ENCODE data around the gene DCAF5. TPM values are rescaled to one million over a fixed set of nuclear protein-coding genes. Genes with fewer than 3 reads are reported as not detected.

DCAF5 gene
- total and polyA plus RNA-seq, 3 experiments from 2014 or later, result 31.2 to 91.7 (median 32.9) TPM

DNA sequence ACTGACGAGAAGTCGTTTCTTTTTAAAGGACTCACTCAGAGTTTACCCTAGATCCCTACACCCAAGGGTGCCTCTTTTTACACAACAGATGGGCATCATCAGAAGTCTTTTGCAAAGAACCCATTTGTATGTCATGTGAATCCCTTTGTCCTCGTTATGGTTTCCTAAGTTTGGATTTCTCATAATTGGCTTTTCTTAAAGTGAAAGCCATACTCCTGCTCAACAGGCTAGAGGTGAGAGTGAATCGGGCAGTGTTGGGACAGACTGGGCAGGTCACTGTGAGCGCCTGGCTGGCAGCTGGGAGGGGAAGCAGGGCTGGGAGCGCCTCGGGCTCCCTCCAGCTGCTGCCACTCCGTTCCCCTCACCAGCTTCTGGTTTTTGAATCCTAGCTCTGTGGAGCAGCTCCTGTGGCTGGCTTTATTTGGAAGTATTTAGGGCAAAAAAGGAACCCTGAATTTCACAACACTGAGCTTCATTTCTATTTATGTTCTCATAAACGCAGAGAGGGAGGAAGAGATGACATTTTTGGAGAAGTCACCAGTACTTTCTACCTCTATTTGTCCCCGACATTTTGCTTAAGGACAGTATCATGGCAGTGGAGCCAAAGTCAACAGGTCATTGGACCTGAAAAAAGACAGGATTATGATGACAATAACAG is 110.0 kb downstream of the DCAF5 start:
- Mint-ChIP-seq H3K4me3 (no peak overlapping the region), H3K4me1 (peaks cover 0 to 13% (median 3%) of the 10 kb centered on the region in 3 donors), H3K27me3 (peaks cover 22 to 25% of the 10 kb centered on the region in 2 donors), H3K27ac (peak overlapping the region in 1 of 8 donors; percentile 44), H3K9me3 (no peaks in the 10 kb centered on the region), H3K36me3 (no peaks in the 10 kb centered on the region)
- H3K4me1 ChIP-seq (ENCODE audit: insufficient read depth, low read length), result no peaks in the 10 kb centered on the region
- H3K36me3 ChIP-seq (ENCODE audit: insufficient read depth, low read length), result no peaks in the 10 kb centered on the region
- no peak overlapping the region for H3K27ac ChIP-seq (ENCODE audit: low read depth, low read length)
- POLR2A ChIA-PET, result interaction anchor here (0.5 kb wide), 1 partner anchor 26 kb away, joined by 6 read pairs; no protein-coding TSS in a partner anchor
- CTCF ChIA-PET, result no interaction called here
- H3K27me3 ChIP-seq (ENCODE audit: insufficient read depth, low read length, poor library complexity, severe bottlenecking), result no peaks in the 10 kb centered on the region
- no peaks in the 10 kb centered on the region for H3K9me3 ChIP-seq (ENCODE audit: low read length)
- H3K4me3 ChIP-seq (ENCODE audit: low read length), result no peak overlapping the region
- DNase-seq, result no peak

DNA sequence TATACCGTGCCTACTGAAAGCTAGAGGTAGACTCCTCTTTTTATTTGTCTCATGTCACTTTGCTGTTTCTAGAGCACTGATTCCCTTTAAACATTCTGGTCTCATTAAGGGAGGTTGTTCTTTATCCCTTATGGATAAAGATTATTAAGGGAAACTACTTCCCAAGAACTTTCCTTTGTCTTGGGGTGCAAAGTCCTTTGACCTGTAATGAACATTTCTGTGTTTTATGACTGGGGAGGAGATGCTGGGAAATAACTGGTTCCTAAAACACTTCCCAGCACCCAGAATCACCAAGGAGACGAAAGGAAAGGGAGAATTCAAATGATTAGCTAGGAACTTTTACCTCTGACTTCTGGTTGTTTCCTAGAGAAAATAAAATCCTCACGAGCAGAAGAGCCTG is 110.6 kb downstream of the DCAF5 start:
- Histone ChIP-seq H3K36me3 (ENCODE audit: insufficient read depth, low read length) (no peaks in the 10 kb centered on the region), H3K27ac (ENCODE audit: low read depth, low read length) (no peak overlapping the region), H3K9me3 (ENCODE audit: low read length) (no peaks in the 10 kb centered on the region), H3K4me3 (ENCODE audit: low read length) (no peak overlapping the region), H3K27me3 (ENCODE audit: insufficient read depth, low read length, poor library complexity, severe bottlenecking) (no peaks in the 10 kb centered on the region), H3K4me1 (ENCODE audit: insufficient read depth, low read length) (no peaks in the 10 kb centered on the region)
- Mint-ChIP-seq H3K27me3 (peaks cover 29 to 31% of the 10 kb centered on the region in 2 donors), H3K27ac (no peak overlapping the region), H3K4me1 (peaks cover 0 to 13% (median 3%) of the 10 kb centered on the region in 3 donors), H3K9me3 (no peaks in the 10 kb centered on the region), H3K36me3 (no peaks in the 10 kb centered on the region), H3K4me3 (no peak overlapping the region)
- POLR2A ChIA-PET, result no interaction called here
- CTCF ChIA-PET, result no interaction called here
- DNase-seq, result no peak

DNA sequence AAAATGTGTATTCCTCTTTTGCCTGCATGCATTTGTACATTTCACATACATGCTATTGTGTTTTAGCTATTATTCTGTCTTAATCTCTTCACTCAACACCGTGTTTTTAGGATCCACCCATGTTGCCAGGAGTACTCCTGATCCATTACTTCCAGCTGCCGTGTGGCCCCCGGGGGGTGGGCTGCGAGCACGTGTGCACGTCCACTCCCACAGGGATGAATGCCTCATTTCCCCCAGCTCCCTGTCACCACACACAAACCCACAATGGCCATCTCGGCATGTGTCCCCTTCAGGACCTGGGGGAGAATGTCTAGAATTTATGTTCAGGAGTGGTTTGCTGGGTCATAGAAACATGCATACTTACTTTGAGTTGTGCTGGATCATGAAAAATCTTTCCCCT is 111.1 kb downstream of the DCAF5 start:
- Histone ChIP-seq H3K27me3 (ENCODE audit: insufficient read depth, low read length, poor library complexity, severe bottlenecking) (no peaks in the 10 kb centered on the region), H3K36me3 (ENCODE audit: insufficient read depth, low read length) (no peaks in the 10 kb centered on the region), H3K27ac (ENCODE audit: low read depth, low read length) (no peak overlapping the region), H3K4me1 (ENCODE audit: insufficient read depth, low read length) (no peaks in the 10 kb centered on the region), H3K4me3 (ENCODE audit: low read length) (no peak overlapping the region), H3K9me3 (ENCODE audit: low read length) (no peaks in the 10 kb centered on the region)
- Mint-ChIP-seq H3K36me3 (no peaks in the 10 kb centered on the region), H3K9me3 (no peaks in the 10 kb centered on the region), H3K27ac (no peak overlapping the region), H3K4me3 (no peak overlapping the region), H3K27me3 (peaks cover 33 to 37% of the 10 kb centered on the region in 2 donors), H3K4me1 (peaks cover 0 to 13% (median 3%) of the 10 kb centered on the region in 3 donors)
- DNase-seq, result no peak
- CTCF ChIA-PET, result no interaction called here
- POLR2A ChIA-PET, result no interaction called here

DNA sequence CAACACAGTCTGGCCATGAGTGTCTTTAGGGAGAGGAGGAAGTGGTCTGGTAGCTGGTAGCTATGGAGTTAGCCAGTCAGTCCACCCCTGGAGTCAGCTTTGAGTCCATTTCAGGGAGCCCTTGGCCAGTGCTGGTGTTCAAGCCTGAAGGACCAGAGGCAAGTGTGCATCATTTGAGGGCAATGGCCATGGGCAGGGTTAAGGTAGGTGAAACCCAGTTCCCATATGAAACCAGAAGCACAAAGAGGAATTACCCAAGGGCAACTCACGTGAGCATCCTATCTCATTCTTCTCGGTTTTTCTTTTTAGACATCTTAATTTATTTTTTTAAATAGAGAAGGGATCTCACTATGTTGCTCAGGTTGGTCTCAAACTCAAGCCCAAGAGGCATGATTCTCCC is 112.6 kb downstream of the DCAF5 start:
- POLR2A ChIA-PET, result no interaction called here
- H3K4me1 Mint-ChIP-seq, result peaks cover 0 to 13% (median 3%) of the 10 kb centered on the region in 3 donors

DNA sequence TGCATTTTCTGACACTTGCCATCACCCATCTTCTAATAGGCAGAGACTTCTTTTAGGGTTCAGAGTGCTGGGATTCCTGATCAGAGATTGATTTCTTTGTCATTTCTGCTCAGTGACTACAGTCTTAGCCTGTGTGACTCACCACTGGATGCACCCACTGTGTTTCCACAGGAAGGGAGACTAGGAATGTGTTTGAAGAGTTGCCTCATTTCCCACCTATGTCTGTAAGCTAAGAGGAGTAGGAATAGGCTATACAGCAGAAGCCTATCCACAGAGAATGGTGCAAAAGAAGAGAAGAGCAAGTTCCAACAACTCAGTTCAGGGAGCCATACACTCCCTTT is 113.7 kb downstream of the DCAF5 start:
- no peaks in the 10 kb centered on the region for H3K36me3 ChIP-seq (ENCODE audit: insufficient read depth, low read length)
- H3K27ac Mint-ChIP-seq, result peak overlapping the region in 1 of 8 donors; percentile 17
- H3K4me1 Mint-ChIP-seq, result peaks cover 3 to 13% (median 3%) of the 10 kb centered on the region in 3 donors
- H3K4me3 ChIP-seq (ENCODE audit: low read length), result no peak overlapping the region
- H3K9me3 Mint-ChIP-seq, result no peaks in the 10 kb centered on the region
- no peak for DNase-seq
- no peak overlapping the region for H3K27ac ChIP-seq (ENCODE audit: low read depth, low read length)
- no peaks in the 10 kb centered on the region for H3K9me3 ChIP-seq (ENCODE audit: low read length)
- no peak overlapping the region for H3K4me3 Mint-ChIP-seq
- H3K36me3 Mint-ChIP-seq, result no peaks in the 10 kb centered on the region
- POLR2A ChIA-PET, result no interaction called here
- no peaks in the 10 kb centered on the region for H3K27me3 ChIP-seq (ENCODE audit: insufficient read depth, low read length, poor library complexity, severe bottlenecking)
- H3K4me1 ChIP-seq (ENCODE audit: insufficient read depth, low read length), result no peaks in the 10 kb centered on the region
- CTCF ChIA-PET, result interaction anchor here (1.3 kb wide), 1 partner anchor 128 kb away, joined by 4 read pairs; no protein-coding TSS in a partner anchor
- peaks cover 33 to 53% of the 10 kb centered on the region in 2 donors for H3K27me3 Mint-ChIP-seq

More for the DNA sequence above, 112.6 kb downstream of the DCAF5 start:
- Histone ChIP-seq H3K4me3 (ENCODE audit: low read length) (no peak overlapping the region), H3K4me1 (ENCODE audit: insufficient read depth, low read length) (no peaks in the 10 kb centered on the region), H3K27ac (ENCODE audit: low read depth, low read length) (no peak overlapping the region), H3K9me3 (ENCODE audit: low read length) (no peaks in the 10 kb centered on the region), H3K36me3 (ENCODE audit: insufficient read depth, low read length) (no peaks in the 10 kb centered on the region), H3K27me3 (ENCODE audit: insufficient read depth, low read length, poor library complexity, severe bottlenecking) (no peaks in the 10 kb centered on the region)
- H3K27ac Mint-ChIP-seq, result no peak overlapping the region
- H3K4me3 Mint-ChIP-seq, result no peak overlapping the region
- no peak for DNase-seq
- H3K36me3 Mint-ChIP-seq, result no peaks in the 10 kb centered on the region
- H3K9me3 Mint-ChIP-seq, result no peaks in the 10 kb centered on the region
- peaks cover 33 to 43% of the 10 kb centered on the region in 2 donors for H3K27me3 Mint-ChIP-seq
- CTCF ChIA-PET, result interaction anchor here (0.9 kb wide), 1 partner anchor 132 kb away, joined by 3 read pairs; no protein-coding TSS in a partner anchor

DNA sequence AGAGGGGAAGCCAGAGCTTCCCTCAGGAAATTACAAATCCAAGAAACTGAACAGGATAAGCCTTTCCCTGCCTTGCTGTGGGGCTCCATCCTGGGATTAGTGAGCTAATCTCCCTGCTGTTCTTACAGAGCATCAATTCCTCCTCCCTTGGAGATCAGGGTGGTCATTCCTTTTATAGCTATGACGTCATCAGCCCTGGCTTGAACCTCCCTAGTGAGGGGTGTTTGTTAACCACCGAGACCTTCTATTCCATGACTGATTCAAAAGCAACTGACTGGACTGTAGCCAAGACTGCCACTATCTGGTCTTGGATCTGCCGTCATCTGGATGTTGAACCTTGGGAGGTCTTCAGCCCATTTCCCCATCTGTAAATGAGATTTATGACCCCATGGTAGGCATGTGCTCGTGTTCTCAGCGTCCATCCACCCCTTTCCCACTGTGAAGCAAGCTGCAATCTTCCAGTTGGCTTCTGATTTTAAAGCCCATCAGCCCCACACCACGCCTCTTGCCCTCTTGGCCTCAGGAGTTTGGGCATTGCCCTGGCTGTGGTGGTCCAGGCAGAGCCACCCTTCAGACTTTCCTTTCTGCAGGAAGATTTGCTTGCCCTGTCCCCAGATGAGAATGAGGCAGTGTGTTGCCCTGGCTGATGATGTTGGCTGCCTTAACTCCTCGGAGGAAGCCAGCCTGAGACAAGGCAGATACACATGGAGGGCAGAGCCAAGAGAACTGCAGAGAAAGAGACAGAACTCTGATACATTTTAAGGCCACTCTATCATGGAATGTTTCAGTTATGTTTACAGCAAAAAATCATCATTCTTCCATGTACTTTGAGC is 114.2 kb downstream of the DCAF5 start:
- POLR2A ChIA-PET, result no interaction called here
- peaks cover 3 to 13% (median 5%) of the 10 kb centered on the region in 3 donors for H3K4me1 Mint-ChIP-seq
- H3K4me3 Mint-ChIP-seq, result no peak overlapping the region
- no peak for DNase-seq
- Histone ChIP-seq H3K4me1 (ENCODE audit: insufficient read depth, low read length) (no peaks in the 10 kb centered on the region), H3K9me3 (ENCODE audit: low read length) (no peaks in the 10 kb centered on the region), H3K4me3 (ENCODE audit: low read length) (no peak overlapping the region), H3K27me3 (ENCODE audit: insufficient read depth, low read length, poor library complexity, severe bottlenecking) (no peaks in the 10 kb centered on the region), H3K36me3 (ENCODE audit: insufficient read depth, low read length) (no peaks in the 10 kb centered on the region), H3K27ac (ENCODE audit: low read depth, low read length) (no peak overlapping the region)
- H3K27me3 Mint-ChIP-seq, result peaks cover 33 to 57% of the 10 kb centered on the region in 2 donors
- no peaks in the 10 kb centered on the region for H3K9me3 Mint-ChIP-seq
- no peaks in the 10 kb centered on the region for H3K36me3 Mint-ChIP-seq
- no peak overlapping the region for H3K27ac Mint-ChIP-seq
- CTCF ChIA-PET, result interaction anchor here (1.3 kb wide), 1 partner anchor 127 kb away, joined by 4 read pairs; no protein-coding TSS in a partner anchor

DNA sequence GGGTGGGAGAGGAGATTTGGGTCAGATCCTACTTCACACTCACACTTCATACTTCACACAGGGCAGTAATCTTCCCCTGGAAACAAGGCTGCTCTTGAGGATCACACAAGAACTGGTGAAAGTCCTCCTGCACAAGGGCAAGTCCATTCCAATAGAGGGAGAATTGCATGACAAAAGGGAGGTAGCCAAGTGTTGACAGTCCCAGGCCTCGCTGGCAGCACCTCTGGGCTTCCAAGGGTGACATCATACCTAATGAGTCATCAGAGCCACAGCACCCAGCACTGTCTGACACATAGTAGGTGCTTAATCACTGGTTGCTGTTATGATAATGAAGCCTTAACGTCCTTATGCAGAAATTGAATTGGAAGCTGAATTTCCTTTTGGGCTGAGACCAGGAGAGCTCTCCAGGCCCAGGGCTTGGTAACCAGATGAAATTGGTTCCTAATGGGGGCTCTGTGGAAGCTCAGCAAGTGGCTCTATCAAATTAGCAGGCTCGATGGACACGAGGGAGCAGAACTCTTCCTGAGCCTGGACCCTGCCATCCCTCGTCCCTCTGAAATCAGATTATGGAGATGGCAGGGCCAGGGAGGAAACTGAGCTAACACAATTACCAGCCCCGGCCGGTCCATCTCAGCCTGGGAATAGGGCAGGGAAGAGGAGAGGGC is 115.0 kb downstream of the DCAF5 start:
- H3K9me3 ChIP-seq (ENCODE audit: low read length), result no peaks in the 10 kb centered on the region
- no peak overlapping the region for H3K27ac ChIP-seq (ENCODE audit: low read depth, low read length)
- CTCF ChIA-PET, result interaction anchor here (1.3 kb wide), 1 partner anchor 127 kb away, joined by 4 read pairs; no protein-coding TSS in a partner anchor
- DNase-seq, result no peak
- no peak overlapping the region for H3K4me3 Mint-ChIP-seq
- H3K9me3 Mint-ChIP-seq, result no peaks in the 10 kb centered on the region
- no peak overlapping the region for H3K4me3 ChIP-seq (ENCODE audit: low read length)
- H3K4me1 Mint-ChIP-seq, result peaks cover 0 to 5% (median 5%) of the 10 kb centered on the region in 3 donors
- H3K27ac Mint-ChIP-seq, result peak overlapping the region in 1 of 8 donors; percentile 21
- no peaks in the 10 kb centered on the region for H3K36me3 Mint-ChIP-seq
- POLR2A ChIA-PET, result no interaction called here
- no peaks in the 10 kb centered on the region for H3K27me3 ChIP-seq (ENCODE audit: insufficient read depth, low read length, poor library complexity, severe bottlenecking)
- H3K27me3 Mint-ChIP-seq, result peaks cover 33 to 57% of the 10 kb centered on the region in 2 donors
- H3K4me1 ChIP-seq (ENCODE audit: insufficient read depth, low read length), result no peaks in the 10 kb centered on the region
- H3K36me3 ChIP-seq (ENCODE audit: insufficient read depth, low read length), result no peaks in the 10 kb centered on the region
